Subcutaneous adipose tissue (tissue), 4 donors: ENCODE results near the gene FBLN2. TPM values are rescaled to one million over a fixed set of nuclear protein-coding genes. Genes with fewer than 3 reads are reported as not detected.

Experiments used
- CTCF ChIP-seq: fragments of 450-650 bp; IDR thresholded peaks from one replicate; pipeline ENCODE4 v1.5.1; 2016; ENCODE audit warnings: low read depth, mild to moderate bottlenecking, control low read depth, antibody characterized with exemption, moderate library complexity
- total RNA-seq, 4 donors: library from RNA; depleted of rRNA; stranded (reverse); fragments of >200 nt; gene quantifications; one replicate each; pipeline ENCODE4 v1.1.0, GENCODE V29; 2016

Gene FBLN2
- total RNA-seq, 4 donors from 2014 or later = 215 to 456 (median 410) TPM

GRCh38 chr3:13634615-13635014 is 85.7 kb downstream of the FBLN2 start:
- TF ChIP-seq CTCF = no peak

GRCh38 chr3:13636186-13636585 is 87.3 kb downstream of the FBLN2 start:
- no peak for TF ChIP-seq CTCF

- TF ChIP-seq CTCF = no peak
These were observed 87.9 kb downstream of the FBLN2 start for GRCh38 chr3:13636874-13637273.

- TF ChIP-seq CTCF = no peak
These were observed 88.5 kb downstream of the FBLN2 start for GRCh38 chr3:13637311-13637891.

- no peak for TF ChIP-seq CTCF
These were observed 89.0 kb downstream of the FBLN2 start for GRCh38 chr3:13637953-13638352.

GRCh38 chr3:13638927-13639326 is 90.0 kb downstream of the FBLN2 start:
- TF ChIP-seq CTCF = no peak

GRCh38 chr3:13642597-13642996 is 93.7 kb downstream of the FBLN2 start:
- TF ChIP-seq CTCF = no peak
